Kidney capillary endothelial cell (primary cell): ENCODE data around the gene BTK.

Source experiments
- DNase-seq: peaks from one replicate; pipeline ENCODE4 v3.0.0-alpha.2; 2018; ENCODE audit warnings: low spot score

BTK gene

DNA sequence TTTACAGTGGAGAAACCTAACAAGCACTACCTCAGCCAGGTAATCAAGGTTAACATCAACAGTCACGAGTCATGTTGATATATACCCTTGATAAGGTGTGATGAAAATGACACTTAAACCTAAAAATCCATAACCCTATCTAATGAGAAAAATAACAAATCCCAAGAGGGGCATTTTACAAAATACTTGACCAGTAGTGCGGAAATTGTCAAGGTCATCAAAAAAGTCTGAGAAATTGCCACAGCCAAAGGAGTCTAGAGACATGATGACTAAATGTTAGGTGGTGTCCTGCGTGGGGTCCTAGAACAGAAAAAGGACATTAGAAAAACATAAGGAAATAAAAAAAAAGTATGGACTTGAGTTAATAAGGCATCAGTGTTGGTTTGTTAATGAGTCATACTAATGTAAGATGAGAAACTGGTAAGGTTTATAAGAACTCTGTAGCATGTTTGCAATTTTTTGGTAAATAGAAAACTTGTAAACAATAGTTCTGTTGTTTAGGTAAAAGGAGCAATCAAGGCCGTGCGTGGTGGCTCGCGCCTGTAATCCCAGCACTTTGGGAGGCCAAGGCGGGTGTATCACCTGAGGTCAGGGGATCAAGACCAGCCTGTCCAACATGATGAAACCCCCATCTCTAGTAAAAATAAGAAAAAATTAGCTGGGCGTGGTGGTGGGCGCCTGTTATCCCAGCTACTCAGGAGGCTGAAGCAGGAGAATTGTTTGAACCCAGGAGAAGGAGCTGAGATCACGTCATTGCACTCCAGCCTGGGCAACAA, 7.7 kb upstream of the BTK start:
- no peak for DNase-seq

DNA sequence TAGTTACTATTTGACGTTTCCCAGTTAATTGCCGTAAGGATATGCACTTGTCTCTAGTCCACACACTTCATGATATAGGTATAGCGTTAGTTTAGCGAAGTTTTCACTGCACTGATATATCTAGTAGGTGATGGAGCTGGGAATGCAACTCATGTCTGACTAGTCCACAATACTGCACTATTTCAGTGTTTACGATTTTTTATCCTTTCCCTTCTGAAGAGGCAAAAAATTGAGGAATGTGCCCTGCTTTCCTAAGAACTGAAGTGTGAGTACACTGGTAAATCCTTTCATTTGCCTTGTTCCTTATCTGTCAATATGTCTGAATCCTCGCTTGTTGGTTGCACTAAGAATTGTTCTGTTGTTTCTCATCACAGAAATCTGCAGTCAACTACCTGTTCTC, 5.8 kb upstream of the BTK start:
- no peak for DNase-seq

- DNase-seq: peak; percentile 72
These were observed 4.9 kb upstream of the BTK start, which contains the start of gene RPL36A for GRCh38 chrX:101390664-101391525. RPL36A (plus strand) TSS chrX:101391011; CDS start chrX:101391044, 33 bp downstream.

DNA sequence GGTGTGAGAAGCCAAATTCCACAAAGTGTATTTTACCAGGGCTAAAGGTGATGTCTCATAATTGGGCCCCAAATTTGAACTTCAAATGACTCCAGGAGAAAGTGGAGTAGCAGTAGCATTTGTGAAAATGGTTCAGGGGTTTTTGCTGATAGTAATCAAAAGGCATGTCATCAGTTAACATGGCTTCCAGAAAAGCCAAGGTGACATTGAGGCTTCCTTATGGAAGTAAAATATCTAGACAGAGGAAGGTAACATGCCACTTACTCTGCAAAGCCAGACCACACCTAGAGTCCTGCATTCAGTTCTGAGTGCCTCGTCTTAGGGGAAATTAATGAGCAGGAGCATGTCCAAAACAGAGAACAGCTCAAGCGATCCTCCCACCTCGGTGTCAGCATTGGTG, 2.6 kb upstream of the BTK start:
- no peak for DNase-seq

GRCh38 chrX:101386542-101386885, 523 bp upstream of the BTK start:
- DNase-seq: no peak

DNA sequence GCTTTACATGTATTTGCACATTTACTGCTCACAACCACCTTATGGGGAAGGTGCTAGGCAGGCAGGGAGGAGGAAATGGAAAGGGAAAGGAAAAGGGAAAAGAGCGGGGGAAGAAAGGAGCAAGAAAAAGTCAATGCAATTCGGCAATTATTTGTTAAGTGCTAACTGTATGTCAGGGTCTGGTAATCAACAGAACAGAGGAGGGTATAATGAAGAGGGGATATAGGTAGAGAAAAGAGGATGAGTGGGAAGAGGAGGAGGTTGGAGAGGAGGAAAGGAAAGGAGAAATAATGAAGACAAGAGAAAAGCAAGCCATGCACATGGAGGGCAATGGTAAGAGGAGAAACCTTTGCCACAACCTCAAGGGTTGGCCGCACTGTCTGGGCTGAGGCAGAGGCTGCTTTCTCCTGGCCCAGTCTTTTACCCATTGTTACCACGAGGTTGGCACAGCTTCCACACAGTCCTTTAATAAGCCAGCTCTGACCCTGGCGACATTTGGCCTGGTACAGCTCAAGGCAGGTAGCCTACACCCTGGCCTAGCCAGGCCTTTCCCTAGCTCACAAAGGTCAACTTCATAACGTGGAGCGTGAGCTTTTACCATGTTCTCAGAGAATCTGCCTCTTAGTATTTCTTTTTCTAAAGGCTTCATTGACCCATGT, 836 bp downstream of the BTK start:
- DNase-seq: no peak

GRCh38 chrX:101383679-101384205, 2.2 kb downstream of the BTK start:
- no peak for DNase-seq

- no peak for DNase-seq
These were observed 8.4 kb downstream of the BTK start for GRCh38 chrX:101377547-101377946.

GRCh38 chrX:101370888-101371504, 15.0 kb downstream of the BTK start:
- no peak for DNase-seq

DNA sequence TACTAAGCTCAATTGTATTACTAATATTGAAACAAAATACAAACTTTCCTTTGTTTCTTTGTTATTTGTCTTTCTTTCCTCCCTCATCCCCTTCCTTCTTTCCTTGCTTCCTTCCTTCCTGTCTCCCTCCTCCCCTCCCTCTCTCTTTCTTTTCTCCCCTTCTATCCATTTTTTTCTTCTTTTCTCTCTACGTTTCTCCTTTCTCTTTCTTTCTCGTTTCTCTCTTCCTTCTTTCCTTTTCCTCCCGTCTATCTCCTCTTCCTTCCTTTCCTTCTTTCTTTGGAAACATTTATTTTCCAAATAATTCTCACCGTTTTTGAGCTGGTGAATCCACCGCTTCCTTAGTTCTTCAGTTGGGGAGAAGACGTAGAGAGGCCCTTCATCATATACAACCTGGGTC, 16.3 kb downstream of the BTK start:
- DNase-seq: no peak

GRCh38 chrX:101368800-101369199, 17.2 kb downstream of the BTK start:
- no peak for DNase-seq

- no peak for DNase-seq
These were observed 20.6 kb downstream of the BTK start for GRCh38 chrX:101365301-101365795.

DNA sequence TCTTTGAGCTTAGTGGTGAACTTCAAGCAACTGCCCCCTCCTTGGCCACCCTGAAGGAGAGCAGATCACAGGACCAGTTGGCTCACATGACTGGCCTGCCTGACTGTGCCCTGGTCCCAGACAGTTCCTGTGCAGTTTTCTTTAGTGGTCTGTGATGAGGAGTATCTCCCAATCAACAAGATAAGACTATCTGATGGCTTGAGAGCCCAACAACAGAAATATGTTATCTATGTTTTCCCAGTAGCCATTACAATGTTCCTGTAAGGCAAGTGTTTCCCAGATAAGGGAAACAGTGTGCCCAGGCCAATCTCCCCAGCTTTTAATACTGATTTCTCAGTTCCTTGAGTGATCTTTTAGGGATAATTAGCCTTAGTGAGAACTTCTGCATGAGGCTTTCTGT, 23.2 kb downstream of the BTK start:
- DNase-seq: no peak

GRCh38 chrX:101362116-101362515, 23.9 kb downstream of the BTK start:
- no peak for DNase-seq

DNA sequence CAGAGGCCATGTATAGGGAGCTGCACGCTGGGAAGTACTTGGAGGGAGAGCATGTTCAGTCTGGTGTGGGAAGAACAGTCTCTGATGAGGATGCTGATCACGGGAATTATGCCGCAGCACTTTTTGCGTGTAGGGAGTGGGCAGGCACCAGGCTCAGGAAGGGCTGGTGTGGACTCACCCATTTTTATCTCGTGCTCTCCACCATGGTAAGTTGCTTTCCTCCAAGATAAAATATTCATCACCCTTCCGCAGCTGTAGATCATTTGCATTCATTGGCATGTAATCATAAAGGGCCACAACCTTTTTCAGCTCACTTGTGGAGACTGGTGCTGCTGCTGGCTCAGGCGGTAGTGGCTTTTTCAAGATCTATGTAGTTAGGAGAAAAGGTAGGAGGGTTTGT, 25.6 kb downstream of the BTK start:
- DNase-seq: no peak

DNA sequence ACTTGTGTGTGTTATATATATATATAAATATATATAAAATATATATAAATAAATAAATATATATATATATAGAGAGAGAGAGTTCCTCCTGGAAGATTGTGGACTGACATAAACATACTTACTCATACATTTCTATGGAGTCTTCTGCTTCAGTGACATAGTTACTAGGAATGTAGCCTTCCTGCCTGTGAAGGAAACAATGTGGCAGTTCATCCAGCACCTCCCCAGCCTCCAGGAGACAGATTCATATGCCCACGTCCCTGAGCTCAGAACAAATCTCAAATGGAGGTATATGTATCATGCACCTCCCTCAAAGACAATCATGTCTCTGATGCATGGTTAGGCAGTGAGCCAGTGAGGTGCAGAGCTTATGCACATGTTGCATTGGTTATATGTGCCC, 26.0 kb downstream of the BTK start:
- no peak for DNase-seq

DNA sequence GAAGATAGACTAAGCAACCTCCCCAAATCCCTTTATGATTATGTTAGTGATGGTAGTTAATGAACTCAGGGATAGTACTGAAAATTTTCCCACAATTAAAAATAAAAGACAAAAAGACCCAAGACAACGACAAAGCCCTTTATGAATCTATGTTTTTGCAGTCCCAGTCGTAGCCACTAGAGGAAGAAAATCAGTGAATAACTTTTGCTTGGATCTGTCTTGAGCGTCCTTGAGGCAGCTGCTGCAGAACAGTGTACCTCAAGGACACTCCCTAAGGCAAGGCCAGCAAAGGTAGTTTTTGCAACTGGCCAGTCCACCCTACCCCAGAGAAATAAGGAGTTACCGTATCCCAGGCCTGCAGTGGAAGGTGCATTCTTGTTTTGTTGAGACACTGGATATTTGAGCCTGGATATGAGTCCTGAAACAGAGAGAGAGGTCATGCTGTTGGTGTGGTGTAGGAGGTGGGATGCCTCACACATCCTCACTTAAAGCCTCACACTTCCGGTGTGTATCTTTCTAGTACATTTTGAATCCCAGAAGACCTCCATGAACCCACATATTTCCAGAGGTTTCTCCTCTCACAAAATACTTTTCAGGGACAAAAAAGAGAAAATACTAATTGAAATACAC, 28.7 kb downstream of the BTK start:
- no peak for DNase-seq

GRCh38 chrX:101349193-101349562, 36.8 kb downstream of the BTK start:
- DNase-seq: no peak

- peak; percentile 56 for DNase-seq
These were observed 37.4 kb downstream of the BTK start, which contains the start of gene TIMM8A for GRCh38 chrX:101348452-101349192. TIMM8A (minus strand) TSS chrX:101348742; CDS start chrX:101348664, 78 bp downstream.

DNA sequence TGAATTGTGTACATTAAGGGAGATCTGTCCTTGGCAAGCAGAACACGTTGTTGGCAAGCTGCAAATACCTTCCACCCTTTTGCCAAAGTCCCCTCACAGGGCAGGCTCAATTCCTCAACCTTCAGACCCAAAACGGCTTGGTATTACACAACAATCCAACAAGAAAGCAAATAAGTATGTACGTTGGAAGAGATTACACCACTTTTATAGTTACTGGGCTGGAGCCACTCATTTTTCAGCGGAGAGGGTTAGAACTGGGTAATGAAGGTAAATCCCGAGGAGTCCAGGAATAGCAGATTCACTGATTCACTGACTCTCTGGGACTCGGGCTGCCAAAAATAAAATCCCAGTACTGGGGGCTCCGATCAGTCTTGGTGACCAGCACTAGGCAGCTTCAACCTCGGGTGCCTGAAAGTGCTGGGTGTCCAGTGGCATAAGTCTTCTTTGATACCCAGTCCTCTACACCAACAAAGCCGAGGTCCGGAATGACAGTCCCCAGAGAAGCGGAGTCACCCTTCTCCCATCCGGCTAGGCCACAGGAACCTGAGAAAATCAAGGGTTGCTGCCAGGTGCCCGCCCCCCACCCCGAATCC, 38.0 kb downstream of the BTK start:
- no peak for DNase-seq
